Small intestine (tissue), 7 donors: ENCODE results near the gene ATP8A2. TPM values are rescaled to one million over a fixed set of nuclear protein-coding genes. Genes with fewer than 3 reads are reported as not detected.

Source experiments
- DNase-seq, 2 donors: peaks; one replicate each; pipeline versions ENCODE4 v3.0.0 to v3.0.0-alpha.2; 2013
- FAIRE-seq: peaks from 2 replicates; lab custom pipeline; 2012; peaks lifted over from hg19 to GRCh38; lab: Jason Lieb, UNC
- H3K27ac ChIP-seq, 3 donors: one replicate each; pipeline ENCODE4 v1.5.1; 2013; ENCODE audit warnings: low read length in 2 of 3, mild to moderate bottlenecking in 2 of 3, control low read depth in 1 of 3, inconsistent platforms in 1 of 3, low read depth in 1 of 3, moderate library complexity in 1 of 3
- H3K27me3 ChIP-seq, 3 donors: one replicate each; pipeline ENCODE4 v1.6.1; 2013; ENCODE audit warnings: low read length in 3 of 3, inconsistent platforms in 1 of 3; ENCODE audit not compliant: control insufficient read depth in 3 of 3, insufficient read depth in 3 of 3
- H3K36me3 ChIP-seq, 3 donors: one replicate each; pipeline ENCODE4 v1.6.1; 2013; ENCODE audit warnings: low read length in 3 of 3, inconsistent platforms in 1 of 3, low read depth in 1 of 3, mild to moderate bottlenecking in 1 of 3, moderate library complexity in 1 of 3; ENCODE audit not compliant: control insufficient read depth in 3 of 3, insufficient read depth in 2 of 3
- H3K4me1 ChIP-seq, 3 donors: one replicate each; pipeline ENCODE4 v1.6.1; 2013; ENCODE audit warnings: low read length in 2 of 3, inconsistent platforms in 1 of 3, low read depth in 1 of 3, mild to moderate bottlenecking in 1 of 3, moderate library complexity in 1 of 3; ENCODE audit not compliant: control insufficient read depth in 3 of 3, insufficient read depth in 2 of 3
- H3K4me3 ChIP-seq, 3 donors: one replicate each; pipeline ENCODE4 v1.5.1; 2013; ENCODE audit warnings: low read length in 3 of 3, control low read depth in 1 of 3, inconsistent platforms in 1 of 3, low read depth in 1 of 3, mild to moderate bottlenecking in 1 of 3, moderate library complexity in 1 of 3
- H3K9me3 ChIP-seq, 2 donors: one replicate each; pipeline ENCODE4 v1.6.1; 2013; ENCODE audit warnings: low read depth in 1 of 2, low read length in 1 of 2; ENCODE audit not compliant: control insufficient read depth in 2 of 2, insufficient read depth in 1 of 2
- WGBS, 3 donors: extraction: QIAGEN DNeasy Blood & Tissue Kit; methylation state at CpG; one replicate each; pipeline ENCODE4 v1.1.7; 2013; 5-methylcytosine and 5-hydroxymethylcytosine counted together
- polyA plus RNA-seq, 4 donors: library from polyadenylated mRNA; stranded (reverse) in 3 of 4; unstranded in 1 of 4; fragments of 200-250 nt in 3 of 4; fragments of 120-200 nt in 1 of 4; gene quantifications; one replicate each; pipeline versions ENCODE4 v1.2.1 to v1.2.3, GENCODE V29; 2013
- donor health status: healthy with polysubstance abuse.
- donor health status: control.
- donor health status: control.
- donor health status: Bipolar disorder and iron deficiency.
- donor health status: healthy.

ATP8A2 gene
- polyA plus RNA-seq, 4 donors: 0.72 to 0.79 TPM; not detected in 2

DNA sequence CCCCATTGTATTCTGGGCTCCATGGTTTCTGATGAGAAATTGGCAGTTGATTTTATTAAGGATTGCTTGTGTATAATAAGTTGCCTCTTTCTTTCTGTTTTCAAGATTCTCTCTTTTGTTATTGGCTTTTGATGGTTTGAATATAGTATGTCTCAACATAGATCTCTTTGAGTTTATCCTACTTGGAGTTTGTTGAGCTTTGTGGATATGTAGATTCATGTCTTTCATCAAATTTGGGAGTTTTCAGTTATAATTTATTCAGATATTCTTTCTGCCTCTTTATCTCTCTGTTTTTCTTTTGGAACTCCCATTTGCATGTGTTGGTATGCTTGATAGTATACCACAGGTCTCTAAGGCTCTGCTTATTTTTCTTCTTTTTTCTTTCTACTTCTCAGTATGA is 296.6 kb downstream of the ATP8A2 start:
- FAIRE-seq (no peak), DNase-seq (no peak)
- Histone ChIP-seq H3K4me1 (no peaks in the 10 kb centered on the region), H3K9me3 (peaks cover 0 to 7% of the 10 kb centered on the region in 2 donors), H3K27ac (no peak overlapping the region), H3K4me3 (no peak overlapping the region), H3K36me3 (no peaks in the 10 kb centered on the region), H3K27me3 (no peaks in the 10 kb centered on the region)

DNA sequence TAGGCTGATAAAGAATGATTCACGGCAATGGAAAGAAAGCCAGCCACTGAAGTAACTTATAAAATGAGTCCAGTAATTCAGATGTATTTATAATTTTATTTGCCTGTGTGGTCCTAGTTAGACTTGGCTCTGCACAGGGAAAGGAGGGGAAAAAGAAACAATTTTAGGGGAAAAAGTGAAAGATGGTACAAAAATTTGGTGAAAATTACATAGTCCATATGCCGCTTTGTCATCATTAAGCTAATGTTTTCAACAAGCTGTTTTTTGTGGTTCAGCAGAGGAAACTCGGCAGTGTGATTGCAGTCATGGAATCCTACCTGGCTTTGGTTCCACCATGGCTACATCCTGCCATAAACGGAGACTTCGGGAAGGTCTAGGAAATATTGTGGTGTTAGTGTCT is 301.9 kb downstream of the ATP8A2 start:
- no peaks in the 10 kb centered on the region for H3K36me3 ChIP-seq
- DNase-seq: no peak
- FAIRE-seq: no peak
- no peaks in the 10 kb centered on the region for H3K4me1 ChIP-seq
- no peak overlapping the region for H3K27ac ChIP-seq
- H3K4me3 ChIP-seq: no peak overlapping the region
- H3K27me3 ChIP-seq: no peaks in the 10 kb centered on the region
- peaks cover 0 to 7% of the 10 kb centered on the region in 2 donors for H3K9me3 ChIP-seq
- 89 to 93% (median 91%) methylated on average over 5 of the region's 5 CpGs for WGBS, 3 donors

DNA sequence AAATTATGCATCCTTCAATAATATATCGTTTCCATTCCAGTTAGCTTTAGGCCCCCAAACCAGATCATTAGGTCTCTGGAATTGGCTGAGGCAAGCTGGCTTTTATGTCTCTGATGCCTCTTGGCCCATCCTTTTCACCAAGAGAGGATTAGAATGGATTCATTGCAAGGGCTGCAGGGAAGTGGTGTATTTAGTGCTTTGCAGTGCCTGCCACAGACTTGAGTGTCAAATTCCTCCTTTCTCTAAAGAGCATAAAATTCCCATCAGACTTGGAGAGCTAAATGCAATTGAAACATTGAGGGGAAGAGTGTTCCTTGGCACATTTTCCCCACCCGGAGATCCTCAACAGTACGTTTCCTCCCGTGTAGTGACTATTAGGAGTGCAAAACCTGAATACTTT is 302.6 kb downstream of the ATP8A2 start:
- H3K4me3 ChIP-seq: no peak overlapping the region
- WGBS, 3 donors: 82 to 87% (median 84%) methylated on average over 4 of the region's 4 CpGs
- H3K4me1 ChIP-seq: no peaks in the 10 kb centered on the region
- no peak overlapping the region for H3K27ac ChIP-seq
- DNase-seq (no peak), FAIRE-seq (no peak)
- H3K36me3 ChIP-seq: no peaks in the 10 kb centered on the region
- peaks cover 0 to 5% of the 10 kb centered on the region in 2 donors for H3K9me3 ChIP-seq
- no peaks in the 10 kb centered on the region for H3K27me3 ChIP-seq

DNA sequence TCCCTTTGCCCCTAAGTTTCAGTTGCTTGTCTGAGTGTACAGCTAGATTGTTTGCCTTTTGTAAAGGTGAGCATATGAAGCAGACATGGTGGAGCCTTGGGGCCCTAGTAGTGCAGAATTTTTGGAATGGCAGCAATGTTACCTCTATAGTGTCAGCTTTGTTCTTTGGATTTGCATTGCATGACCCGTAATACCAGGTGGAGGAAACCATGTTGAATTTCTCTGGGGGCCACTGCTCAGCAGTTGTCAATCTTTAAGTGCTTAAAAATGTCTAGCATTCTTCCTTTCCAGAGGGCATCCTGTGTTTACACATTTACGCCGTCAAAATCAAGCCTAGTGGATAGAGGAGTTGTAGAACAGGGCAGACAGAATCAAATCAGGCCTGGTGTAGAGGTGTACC is 303.3 kb downstream of the ATP8A2 start:
- Histone ChIP-seq H3K36me3 (no peaks in the 10 kb centered on the region), H3K4me1 (no peaks in the 10 kb centered on the region), H3K4me3 (no peak overlapping the region), H3K27me3 (no peaks in the 10 kb centered on the region), H3K27ac (no peak overlapping the region), H3K9me3 (no peaks in the 10 kb centered on the region)
- WGBS, 3 donors: 71 to 79% (median 76%) methylated on average over 3 of the region's 3 CpGs
- DNase-seq (no peak), FAIRE-seq (no peak)

DNA sequence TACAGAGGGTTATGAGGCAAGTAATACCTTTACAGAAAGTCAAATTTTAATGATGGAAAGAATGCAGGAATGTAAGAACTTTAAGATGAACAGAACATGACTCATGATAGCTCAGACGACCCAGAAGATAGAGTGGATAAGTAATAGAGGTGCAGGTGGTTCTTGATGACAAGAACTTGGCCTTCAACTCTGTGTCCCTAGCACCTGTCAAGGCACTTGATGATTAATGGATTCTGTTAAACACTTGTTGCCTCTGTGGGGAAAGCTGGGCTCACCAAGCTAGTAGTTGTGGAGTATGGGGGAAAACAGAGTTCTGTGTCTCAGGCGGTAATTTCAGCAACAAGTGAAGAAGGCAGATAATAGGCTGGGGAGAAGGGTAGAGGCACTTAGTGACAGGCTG is 306.2 kb downstream of the ATP8A2 start:
- 52 to 74% (median 59%) methylated on average over 2 of the region's 2 CpGs for WGBS, 3 donors
- H3K4me1 ChIP-seq: no peaks in the 10 kb centered on the region
- H3K4me3 ChIP-seq: no peak overlapping the region
- FAIRE-seq (no peak), DNase-seq (no peak)
- no peak overlapping the region for H3K27ac ChIP-seq
- no peaks in the 10 kb centered on the region for H3K27me3 ChIP-seq
- no peaks in the 10 kb centered on the region for H3K9me3 ChIP-seq
- H3K36me3 ChIP-seq: no peaks in the 10 kb centered on the region

DNA sequence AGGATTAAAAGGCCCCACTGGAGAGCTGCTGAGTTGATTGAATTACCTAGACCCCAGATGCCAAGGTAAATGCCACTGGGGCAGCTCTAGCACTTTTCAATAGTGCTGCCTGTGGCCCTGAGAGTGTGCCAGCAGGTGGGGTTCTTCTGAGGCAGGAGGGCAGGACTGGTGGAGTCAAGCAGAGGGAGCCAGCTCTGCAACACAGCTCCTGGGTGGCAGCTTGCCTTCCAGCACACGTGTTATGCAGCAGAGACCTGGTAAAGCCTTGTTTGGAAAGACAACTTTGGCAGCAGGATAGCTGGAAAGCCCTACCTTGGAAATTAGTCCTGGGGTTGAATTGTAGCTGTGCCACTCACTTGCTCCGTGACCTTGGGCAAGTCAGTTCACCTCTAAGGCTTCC is 306.6 kb downstream of the ATP8A2 start:
- H3K4me1 ChIP-seq: no peaks in the 10 kb centered on the region
- DNase-seq (no peak), FAIRE-seq (no peak)
- no peak overlapping the region for H3K4me3 ChIP-seq
- no peaks in the 10 kb centered on the region for H3K36me3 ChIP-seq
- H3K27ac ChIP-seq: no peak overlapping the region
- no peaks in the 10 kb centered on the region for H3K9me3 ChIP-seq
- WGBS, 3 donors: 43 to 77% (median 52%) methylated on average over 2 of the region's 2 CpGs
- H3K27me3 ChIP-seq: no peaks in the 10 kb centered on the region

DNA sequence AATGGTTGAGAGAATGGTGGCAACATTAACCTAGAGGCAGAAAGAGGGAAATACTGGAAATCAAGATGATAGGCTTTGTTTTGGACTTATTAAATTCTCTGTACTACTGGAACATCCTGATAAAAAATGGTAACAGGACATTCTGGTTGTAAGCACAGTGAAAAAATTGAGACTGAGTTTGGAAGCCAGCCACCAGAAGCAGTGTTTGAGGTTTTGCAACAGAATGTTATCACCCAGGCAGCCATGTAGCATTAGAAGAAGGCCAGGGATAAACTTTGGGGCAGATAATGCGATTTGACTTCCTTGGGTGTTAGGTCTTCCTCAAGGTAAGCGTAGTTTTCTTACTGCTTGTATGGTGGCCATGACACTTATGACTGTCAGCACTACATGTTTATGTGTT is 307.4 kb downstream of the ATP8A2 start:
- Histone ChIP-seq H3K9me3 (no peaks in the 10 kb centered on the region), H3K27ac (no peak overlapping the region), H3K36me3 (no peaks in the 10 kb centered on the region), H3K4me1 (no peaks in the 10 kb centered on the region), H3K4me3 (no peak overlapping the region), H3K27me3 (no peaks in the 10 kb centered on the region)
- DNase-seq: no peak
- WGBS, 3 donors: 83 to 89% (median 88%) methylated on average over 2 of the region's 2 CpGs
- no peak for FAIRE-seq

DNA sequence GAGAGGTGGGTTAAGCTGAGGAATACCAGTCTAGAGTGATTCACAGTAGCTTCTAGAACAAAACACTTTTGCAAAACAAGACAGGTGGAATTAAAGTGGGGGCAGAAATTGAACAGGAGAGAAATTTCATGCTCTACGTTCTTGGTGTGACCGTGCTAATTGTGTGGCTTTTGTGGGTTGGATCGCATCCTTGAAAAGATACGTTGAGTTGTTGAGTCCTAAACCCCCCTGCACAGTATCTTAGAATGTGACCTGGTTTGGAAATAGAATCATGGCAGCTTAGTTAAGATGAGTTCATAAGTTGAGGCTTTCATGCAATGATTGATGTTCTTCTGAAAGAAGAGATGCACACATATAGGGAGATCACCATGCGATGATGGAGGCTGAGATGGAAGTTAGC is 308.2 kb downstream of the ATP8A2 start:
- WGBS, 3 donors: 80 to 84% (median 83%) methylated on average over 5 of the region's 5 CpGs
- Histone ChIP-seq H3K4me1 (no peaks in the 10 kb centered on the region), H3K36me3 (no peaks in the 10 kb centered on the region)

DNA sequence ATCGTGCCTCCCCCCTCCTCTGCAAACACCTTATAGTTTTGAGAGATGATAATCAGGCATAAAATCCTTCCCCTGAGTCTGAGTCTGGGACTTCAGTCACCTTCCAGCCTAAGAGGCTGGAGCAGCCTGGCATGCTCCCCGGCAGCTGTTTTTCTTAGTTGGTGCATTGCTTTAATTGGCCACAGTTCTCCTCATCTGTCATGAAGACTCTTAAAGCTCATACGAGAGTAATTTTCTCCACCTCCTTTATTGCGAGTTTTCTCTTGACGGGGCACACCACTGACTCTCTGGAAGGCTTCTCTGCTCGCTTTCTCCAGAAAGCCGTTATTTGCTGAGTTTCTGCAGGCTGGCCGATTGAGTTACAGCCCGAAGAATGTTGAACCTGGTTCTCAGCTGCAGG is 310.5 kb downstream of the ATP8A2 start:
- FAIRE-seq: no peak

More for the DNA sequence above, 308.2 kb downstream of the ATP8A2 start:
- no peak overlapping the region for H3K4me3 ChIP-seq
- DNase-seq (no peak), FAIRE-seq (no peak)
- no peak overlapping the region for H3K27ac ChIP-seq
- no peaks in the 10 kb centered on the region for H3K27me3 ChIP-seq
- no peaks in the 10 kb centered on the region for H3K9me3 ChIP-seq

More for the DNA sequence above, 310.5 kb downstream of the ATP8A2 start:
- DNase-seq: no peak
- WGBS, 3 donors: 89 to 93% (median 91%) methylated on average over 9 of the region's 9 CpGs
- Histone ChIP-seq H3K36me3 (no peaks in the 10 kb centered on the region), H3K9me3 (no peaks in the 10 kb centered on the region), H3K4me1 (no peaks in the 10 kb centered on the region), H3K27me3 (no peaks in the 10 kb centered on the region), H3K27ac (no peak overlapping the region), H3K4me3 (no peak overlapping the region)
